Stomach (tissue), 4 donors: ENCODE measurements around the gene PTPRG.

Source experiments
- CTCF ChIP-seq, 7 experiments: fragments of 450-650 bp in 4 of 7; fragments of 200-600 bp in 3 of 7; sonication (generic) in 3 of 7; IDR thresholded peaks; one replicate each; pipeline ENCODE4 v1.5.1; 2016 to 2019; ENCODE audit warnings: antibody characterized with exemption in 7 of 7, control low read depth in 2 of 7, mild to moderate bottlenecking in 1 of 7
- EP300 ChIP-seq: sonication (generic); formaldehyde crosslinking; IDR thresholded peaks from one replicate; pipeline ENCODE4 v1.6.1; 2017; ENCODE audit warnings: antibody characterized with exemption
- POLR2A ChIP-seq, 4 donors: fragments of 450-650 bp; IDR thresholded peaks; one replicate each; pipeline ENCODE4 v1.6.1; 2016; ENCODE audit warnings: antibody characterized with exemption in 4 of 4, control low read depth in 2 of 4, mild to moderate bottlenecking in 1 of 4, moderate library complexity in 1 of 4
- POLR2AphosphoS5 ChIP-seq, 3 donors: sonication (generic); formaldehyde crosslinking; IDR thresholded peaks; one replicate each; pipeline ENCODE4 v1.6.1; 2016; ENCODE audit warnings: antibody characterized with exemption in 3 of 3

DNA sequence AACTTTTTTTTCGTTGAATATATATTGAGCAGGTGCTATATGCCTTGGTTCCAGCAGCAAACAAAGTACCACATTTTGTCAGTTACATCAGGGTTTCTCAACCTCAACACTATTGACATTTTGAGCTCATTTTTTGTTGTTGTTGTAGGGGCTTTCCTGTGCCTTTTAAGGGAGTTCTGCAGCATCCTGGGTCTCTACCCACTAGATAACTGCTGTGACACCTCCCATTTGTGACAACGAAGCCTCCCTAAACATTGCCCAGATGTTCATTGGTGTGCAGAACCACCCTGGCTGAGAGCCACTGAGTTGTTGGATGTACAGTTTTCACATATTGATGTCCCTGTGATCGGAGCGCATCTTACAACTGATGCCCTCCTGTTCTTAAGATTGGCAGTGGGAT is 382.6 kb downstream of the PTPRG start:
- no peak for TF ChIP-seq CTCF (IDR thresholded peaks at IDR 0.05)
- no peak for TF ChIP-seq POLR2AphosphoS5 (IDR thresholded peaks at IDR 0.05)
- no peak for TF ChIP-seq POLR2A (IDR thresholded peaks at IDR 0.05)
- TF ChIP-seq EP300 = no peak
